ENCODE measurements around the gene ZNF44. TPM values are rescaled to one million over a fixed set of nuclear protein-coding genes. Genes with fewer than 3 reads are reported as not detected.

ZNF44 gene
- total and polyA plus RNA-seq, 2 of the 13 experiments (the other 11 are each of a cell fraction or from before 2014, with no cell fraction given), result 6.9 to 15.7 TPM

GRCh38 chr19:12294249-12295158 is at the start of gene ZNF44 (continued):
- TF ChIP-seq CHCHD3 (CRISPR knock-in tag; IDR thresholded peaks at IDR 0.05) (no peak), FOXK1 (CRISPR knock-in tag; IDR thresholded peaks at IDR 0.05; ENCODE audit: borderline replicate concordance, low read depth) (peak; percentile 28; the same call in 1 of the 2 replicates), ZNF83 (CRISPR knock-in tag; IDR thresholded peaks at IDR 0.05; ENCODE audit: borderline replicate concordance) (no peak), HNF4G (IDR thresholded peaks at IDR 0.05; ENCODE audit: borderline replicate concordance, low read depth, low read length) (no peak; the same call in 1 of the 2 replicates), HNF4G (CRISPR knock-in tag; IDR thresholded peaks at IDR 0.05; ENCODE audit: borderline replicate concordance, low read depth) (peak; percentile 25; the same call in 1 of the 2 replicates), ZNF674 (CRISPR knock-in tag; IDR thresholded peaks at IDR 0.05; ENCODE audit: low read depth) (no peak), ZNF746 (CRISPR knock-in tag; IDR thresholded peaks at IDR 0.05) (no peak), MTF1 (CRISPR knock-in tag; IDR thresholded peaks at IDR 0.05) (peak; percentile 33; the same call in 1 of the 2 replicates), ZNF18 (CRISPR knock-in tag; IDR thresholded peaks at IDR 0.05; ENCODE audit: insufficient replicate concordance) (peak; percentile 53), HNF4A (CRISPR knock-in tag; IDR thresholded peaks at IDR 0.05) (peak; percentile 52; the same call in 1 of the 2 replicates), ZNF232 (CRISPR knock-in tag; IDR thresholded peaks at IDR 0.05; ENCODE audit: borderline replicate concordance) (0 out of 2 replicates have a peak, but pooled peaks have one; percentile 13), ZNF891 (CRISPR knock-in tag; IDR thresholded peaks at IDR 0.05) (peak; percentile 41; the same call in 1 of the 2 replicates), REPIN1 (CRISPR knock-in tag; IDR thresholded peaks at IDR 0.05; ENCODE audit: borderline replicate concordance, low read depth) (peak; percentile 6; the same call in 1 of the 2 replicates), RBM39 (IDR thresholded peaks at IDR 0.05; ENCODE audit: low read depth, low read length, poor library complexity, severe bottlenecking) (no peak), RBM22 (optimal IDR thresholded peaks at IDR 0.05; ENCODE audit: low read length) (peak; percentile 59), RFXAP (CRISPR knock-in tag; IDR thresholded peaks at IDR 0.05; ENCODE audit: borderline replicate concordance) (peak; percentile 61; the same call in 1 of the 2 replicates), DRAP1 (CRISPR knock-in tag; IDR thresholded peaks at IDR 0.05) (peak; percentile 69), ZFP37 (CRISPR knock-in tag; IDR thresholded peaks at IDR 0.05; ENCODE audit: borderline replicate concordance) (0 out of 2 replicates have a peak, but pooled peaks have one; percentile 33), GABPA (IDR thresholded peaks at IDR 0.05; ENCODE audit: low read depth, low read length) (peak; percentile 84), GABPA (CRISPR knock-in tag; IDR thresholded peaks at IDR 0.05; ENCODE audit: low read depth) (peak; percentile 92), SMAD1 (CRISPR knock-in tag; IDR thresholded peaks at IDR 0.05; ENCODE audit: borderline replicate concordance, low read depth) (peak; percentile 29; the same call in 1 of the 2 replicates), U2AF1 (optimal IDR thresholded peaks at IDR 0.05; ENCODE audit: low read depth, low read length) (no peak), ZNF558 (CRISPR knock-in tag; IDR thresholded peaks at IDR 0.05; ENCODE audit: borderline replicate concordance) (0 out of 2 replicates have a peak, but pooled peaks have one; percentile 16), MYNN (CRISPR knock-in tag; IDR thresholded peaks at IDR 0.05; ENCODE audit: low read depth) (no peak), MXD3 (CRISPR knock-in tag; IDR thresholded peaks at IDR 0.05) (no peak), ZNF777 (CRISPR knock-in tag; IDR thresholded peaks at IDR 0.05) (peak; percentile 46)

Measured in HepG2 (cell line).